WTC11 (cell line): Measurements from ENCODE around the gene DNAJB8. TPM values are rescaled to one million over a fixed set of nuclear protein-coding genes. Genes with fewer than 3 reads are reported as not detected.

Experiments used
- ATAC-seq: fragments of 200-7000 bp; cut with Tn5 transposase; 2 replicates; pipeline ENCODE4 v1.10.0; 2021; ENCODE audit warnings: mild to moderate bottlenecking, moderate library complexity
- CTCF ChIA-PET: fragments of 300-600 bp; sonication (Branson Sonifier 250); formaldehyde crosslinking; loops from one replicate; lab custom pipeline; 2021; ENCODE audit warnings: antibody characterized with exemption; lab: Charles Lee
- POLR2A ChIA-PET: fragments of 350-600 bp; sonication (Branson Sonifier 250); formaldehyde crosslinking; loops from one replicate; lab custom pipeline; 2021; ENCODE audit warnings: antibody characterized with exemption; lab: Charles Lee
- DNase-seq: peaks from one replicate; pipeline ENCODE4 v3.0.0; 2021; ENCODE audit warnings: low spot score
- H3K27ac Mint-ChIP-seq: 2 replicates; pipeline ENCODE4 v1.8.0; 2021; ENCODE audit warnings: mixed read lengths
- H3K27me3 Mint-ChIP-seq: 2 replicates; pipeline ENCODE4 v1.8.0; 2021; ENCODE audit warnings: low read depth, mild to moderate bottlenecking, moderate library complexity, mixed read lengths
- H3K36me3 Mint-ChIP-seq: 2 replicates; pipeline ENCODE4 v1.8.0; 2021; ENCODE audit warnings: mixed read lengths
- H3K4me1 Mint-ChIP-seq: 2 replicates; pipeline ENCODE4 v1.8.0; 2022; ENCODE audit warnings: mixed read lengths
- H3K4me3 Mint-ChIP-seq: 2 replicates; pipeline ENCODE4 v1.8.0; 2021; ENCODE audit warnings: mild to moderate bottlenecking, moderate library complexity, mixed read lengths
- H3K9me3 Mint-ChIP-seq: 2 replicates; pipeline ENCODE4 v1.8.0; 2021; ENCODE audit warnings: mixed read lengths
- CBFB ChIP-seq: sonication (generic); formaldehyde crosslinking; IDR thresholded peaks from 2 replicates; pipeline ENCODE4 v1.8.1; 2022; ENCODE audit warnings: mild to moderate bottlenecking, low read depth, missing genetic modification reagents
- CREB1 ChIP-seq: sonication (generic); formaldehyde crosslinking; IDR thresholded peaks from 2 replicates; pipeline ENCODE4 v1.8.0; 2023; ENCODE audit warnings: mild to moderate bottlenecking, missing genetic modification reagents
- CREM ChIP-seq: sonication (generic); formaldehyde crosslinking; IDR thresholded peaks from 2 replicates; pipeline ENCODE4 v1.8.1; 2022; ENCODE audit warnings: mild to moderate bottlenecking, missing genetic modification reagents, moderate library complexity
- SP1 ChIP-seq: sonication (generic); formaldehyde crosslinking; conservative IDR thresholded peaks from 2 replicates; pipeline ENCODE4 v1.8.1; 2022; ENCODE audit warnings: missing genetic modification reagents
- total RNA-seq: library from RNA; stranded (reverse); gene quantifications from 3 replicates; pipeline ENCODE4 v1.2.3, GENCODE V29; 2021
- TF ChIP-seq, protein P1 (sequence below): sonication (generic); formaldehyde crosslinking; IDR thresholded peaks from 2 replicates; pipeline ENCODE4 v1.8.1; 2022; ENCODE audit warnings: mild to moderate bottlenecking, moderate library complexity, missing genetic modification reagents
- TF ChIP-seq, protein P2 (sequence below): sonication (generic); formaldehyde crosslinking; IDR thresholded peaks from 2 replicates; pipeline ENCODE4 v1.8.1; 2023; ENCODE audit warnings: mild to moderate bottlenecking, missing genetic modification reagents, borderline replicate concordance
- TF ChIP-seq, protein P3 (sequence below): fragments of 250-450 bp; sonication (Bioruptor Pico); IDR thresholded peaks from 2 replicates; pipeline ENCODE4 v1.9.0; 2021; ENCODE audit warnings: mild to moderate bottlenecking
- TF ChIP-seq, protein P4 (sequence below): sonication (generic); formaldehyde crosslinking; IDR thresholded peaks from 2 replicates; pipeline ENCODE4 v1.8.1; 2022; ENCODE audit warnings: low read depth, mild to moderate bottlenecking, moderate library complexity, missing genetic modification reagents, borderline replicate concordance
- TF ChIP-seq, protein P5 (sequence below): sonication (generic); formaldehyde crosslinking; IDR thresholded peaks from 2 replicates; pipeline ENCODE4 v1.8.0; 2022; ENCODE audit warnings: missing genetic modification reagents
- TF ChIP-seq, protein P6 (sequence below): sonication (generic); formaldehyde crosslinking; IDR thresholded peaks from 2 replicates; pipeline ENCODE4 v1.8.0; 2023; ENCODE audit warnings: missing genetic modification reagents
- TF ChIP-seq, protein P7 (sequence below): fragments of 250-450 bp; sonication (Bioruptor Pico); IDR thresholded peaks from 2 replicates; pipeline ENCODE4 v2.1.2; 2022; ENCODE audit warnings: mild to moderate bottlenecking, moderate library complexity
- TF ChIP-seq, protein P8 (sequence below): fragments of 250-450 bp; sonication (Bioruptor Pico); IDR thresholded peaks from 2 replicates; pipeline ENCODE4 v1.9.0; 2021; ENCODE audit warnings: mild to moderate bottlenecking, borderline replicate concordance

DNAJB8 gene
- total RNA-seq, 1 experiment from 2014 or later, result not detected

DNA sequence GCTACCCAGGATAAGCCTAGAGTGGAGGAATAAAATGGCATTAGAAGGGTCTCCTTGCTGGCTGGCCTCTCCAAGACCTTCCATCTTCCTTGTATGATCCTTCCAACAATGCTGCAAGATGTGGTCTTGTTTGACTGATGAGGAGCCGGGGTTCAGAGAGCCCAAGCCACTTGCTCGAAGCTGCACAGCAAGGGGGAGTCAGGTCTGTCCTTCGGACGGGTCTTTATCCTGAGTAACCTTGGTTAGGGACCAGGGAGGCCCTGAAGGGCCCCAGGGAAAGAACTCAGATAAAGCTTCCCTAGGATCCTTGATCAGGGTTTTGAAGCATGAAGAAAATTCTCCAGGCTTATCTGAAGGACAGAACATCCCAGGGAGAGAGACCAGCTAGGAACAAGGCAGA lies 7.0 kb upstream of the DNAJB8 start:
- H3K4me3 Mint-ChIP-seq, result no peak overlapping the region
- POLR2A ChIA-PET, result no interaction called here
- TF ChIP-seq, protein P1, sequence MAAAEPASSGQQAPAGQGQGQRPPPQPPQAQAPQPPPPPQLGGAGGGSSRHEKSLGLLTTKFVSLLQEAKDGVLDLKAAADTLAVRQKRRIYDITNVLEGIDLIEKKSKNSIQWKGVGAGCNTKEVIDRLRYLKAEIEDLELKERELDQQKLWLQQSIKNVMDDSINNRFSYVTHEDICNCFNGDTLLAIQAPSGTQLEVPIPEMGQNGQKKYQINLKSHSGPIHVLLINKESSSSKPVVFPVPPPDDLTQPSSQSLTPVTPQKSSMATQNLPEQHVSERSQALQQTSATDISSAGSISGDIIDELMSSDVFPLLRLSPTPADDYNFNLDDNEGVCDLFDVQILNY (CRISPR knock-in tag), result no peak
- TF ChIP-seq CBFB (CRISPR knock-in tag), result no peak
- TF ChIP-seq, protein P2, sequence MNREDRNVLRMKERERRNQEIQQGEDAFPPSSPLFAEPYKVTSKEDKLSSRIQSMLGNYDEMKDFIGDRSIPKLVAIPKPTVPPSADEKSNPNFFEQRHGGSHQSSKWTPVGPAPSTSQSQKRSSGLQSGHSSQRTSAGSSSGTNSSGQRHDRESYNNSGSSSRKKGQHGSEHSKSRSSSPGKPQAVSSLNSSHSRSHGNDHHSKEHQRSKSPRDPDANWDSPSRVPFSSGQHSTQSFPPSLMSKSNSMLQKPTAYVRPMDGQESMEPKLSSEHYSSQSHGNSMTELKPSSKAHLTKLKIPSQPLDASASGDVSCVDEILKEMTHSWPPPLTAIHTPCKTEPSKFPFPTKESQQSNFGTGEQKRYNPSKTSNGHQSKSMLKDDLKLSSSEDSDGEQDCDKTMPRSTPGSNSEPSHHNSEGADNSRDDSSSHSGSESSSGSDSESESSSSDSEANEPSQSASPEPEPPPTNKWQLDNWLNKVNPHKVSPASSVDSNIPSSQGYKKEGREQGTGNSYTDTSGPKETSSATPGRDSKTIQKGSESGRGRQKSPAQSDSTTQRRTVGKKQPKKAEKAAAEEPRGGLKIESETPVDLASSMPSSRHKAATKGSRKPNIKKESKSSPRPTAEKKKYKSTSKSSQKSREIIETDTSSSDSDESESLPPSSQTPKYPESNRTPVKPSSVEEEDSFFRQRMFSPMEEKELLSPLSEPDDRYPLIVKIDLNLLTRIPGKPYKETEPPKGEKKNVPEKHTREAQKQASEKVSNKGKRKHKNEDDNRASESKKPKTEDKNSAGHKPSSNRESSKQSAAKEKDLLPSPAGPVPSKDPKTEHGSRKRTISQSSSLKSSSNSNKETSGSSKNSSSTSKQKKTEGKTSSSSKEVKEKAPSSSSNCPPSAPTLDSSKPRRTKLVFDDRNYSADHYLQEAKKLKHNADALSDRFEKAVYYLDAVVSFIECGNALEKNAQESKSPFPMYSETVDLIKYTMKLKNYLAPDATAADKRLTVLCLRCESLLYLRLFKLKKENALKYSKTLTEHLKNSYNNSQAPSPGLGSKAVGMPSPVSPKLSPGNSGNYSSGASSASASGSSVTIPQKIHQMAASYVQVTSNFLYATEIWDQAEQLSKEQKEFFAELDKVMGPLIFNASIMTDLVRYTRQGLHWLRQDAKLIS, result no peak
- TF ChIP-seq, protein P3, sequence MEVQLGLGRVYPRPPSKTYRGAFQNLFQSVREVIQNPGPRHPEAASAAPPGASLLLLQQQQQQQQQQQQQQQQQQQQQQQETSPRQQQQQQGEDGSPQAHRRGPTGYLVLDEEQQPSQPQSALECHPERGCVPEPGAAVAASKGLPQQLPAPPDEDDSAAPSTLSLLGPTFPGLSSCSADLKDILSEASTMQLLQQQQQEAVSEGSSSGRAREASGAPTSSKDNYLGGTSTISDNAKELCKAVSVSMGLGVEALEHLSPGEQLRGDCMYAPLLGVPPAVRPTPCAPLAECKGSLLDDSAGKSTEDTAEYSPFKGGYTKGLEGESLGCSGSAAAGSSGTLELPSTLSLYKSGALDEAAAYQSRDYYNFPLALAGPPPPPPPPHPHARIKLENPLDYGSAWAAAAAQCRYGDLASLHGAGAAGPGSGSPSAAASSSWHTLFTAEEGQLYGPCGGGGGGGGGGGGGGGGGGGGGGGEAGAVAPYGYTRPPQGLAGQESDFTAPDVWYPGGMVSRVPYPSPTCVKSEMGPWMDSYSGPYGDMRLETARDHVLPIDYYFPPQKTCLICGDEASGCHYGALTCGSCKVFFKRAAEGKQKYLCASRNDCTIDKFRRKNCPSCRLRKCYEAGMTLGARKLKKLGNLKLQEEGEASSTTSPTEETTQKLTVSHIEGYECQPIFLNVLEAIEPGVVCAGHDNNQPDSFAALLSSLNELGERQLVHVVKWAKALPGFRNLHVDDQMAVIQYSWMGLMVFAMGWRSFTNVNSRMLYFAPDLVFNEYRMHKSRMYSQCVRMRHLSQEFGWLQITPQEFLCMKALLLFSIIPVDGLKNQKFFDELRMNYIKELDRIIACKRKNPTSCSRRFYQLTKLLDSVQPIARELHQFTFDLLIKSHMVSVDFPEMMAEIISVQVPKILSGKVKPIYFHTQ (CRISPR knock-in tag), result no peak
- TF ChIP-seq, protein P4, sequence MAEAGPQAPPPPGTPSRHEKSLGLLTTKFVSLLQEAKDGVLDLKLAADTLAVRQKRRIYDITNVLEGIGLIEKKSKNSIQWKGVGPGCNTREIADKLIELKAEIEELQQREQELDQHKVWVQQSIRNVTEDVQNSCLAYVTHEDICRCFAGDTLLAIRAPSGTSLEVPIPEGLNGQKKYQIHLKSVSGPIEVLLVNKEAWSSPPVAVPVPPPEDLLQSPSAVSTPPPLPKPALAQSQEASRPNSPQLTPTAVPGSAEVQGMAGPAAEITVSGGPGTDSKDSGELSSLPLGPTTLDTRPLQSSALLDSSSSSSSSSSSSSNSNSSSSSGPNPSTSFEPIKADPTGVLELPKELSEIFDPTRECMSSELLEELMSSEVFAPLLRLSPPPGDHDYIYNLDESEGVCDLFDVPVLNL (CRISPR knock-in tag), result no peak
- no peak for TF ChIP-seq SP1 (CRISPR knock-in tag)
- TF ChIP-seq, protein P5, sequence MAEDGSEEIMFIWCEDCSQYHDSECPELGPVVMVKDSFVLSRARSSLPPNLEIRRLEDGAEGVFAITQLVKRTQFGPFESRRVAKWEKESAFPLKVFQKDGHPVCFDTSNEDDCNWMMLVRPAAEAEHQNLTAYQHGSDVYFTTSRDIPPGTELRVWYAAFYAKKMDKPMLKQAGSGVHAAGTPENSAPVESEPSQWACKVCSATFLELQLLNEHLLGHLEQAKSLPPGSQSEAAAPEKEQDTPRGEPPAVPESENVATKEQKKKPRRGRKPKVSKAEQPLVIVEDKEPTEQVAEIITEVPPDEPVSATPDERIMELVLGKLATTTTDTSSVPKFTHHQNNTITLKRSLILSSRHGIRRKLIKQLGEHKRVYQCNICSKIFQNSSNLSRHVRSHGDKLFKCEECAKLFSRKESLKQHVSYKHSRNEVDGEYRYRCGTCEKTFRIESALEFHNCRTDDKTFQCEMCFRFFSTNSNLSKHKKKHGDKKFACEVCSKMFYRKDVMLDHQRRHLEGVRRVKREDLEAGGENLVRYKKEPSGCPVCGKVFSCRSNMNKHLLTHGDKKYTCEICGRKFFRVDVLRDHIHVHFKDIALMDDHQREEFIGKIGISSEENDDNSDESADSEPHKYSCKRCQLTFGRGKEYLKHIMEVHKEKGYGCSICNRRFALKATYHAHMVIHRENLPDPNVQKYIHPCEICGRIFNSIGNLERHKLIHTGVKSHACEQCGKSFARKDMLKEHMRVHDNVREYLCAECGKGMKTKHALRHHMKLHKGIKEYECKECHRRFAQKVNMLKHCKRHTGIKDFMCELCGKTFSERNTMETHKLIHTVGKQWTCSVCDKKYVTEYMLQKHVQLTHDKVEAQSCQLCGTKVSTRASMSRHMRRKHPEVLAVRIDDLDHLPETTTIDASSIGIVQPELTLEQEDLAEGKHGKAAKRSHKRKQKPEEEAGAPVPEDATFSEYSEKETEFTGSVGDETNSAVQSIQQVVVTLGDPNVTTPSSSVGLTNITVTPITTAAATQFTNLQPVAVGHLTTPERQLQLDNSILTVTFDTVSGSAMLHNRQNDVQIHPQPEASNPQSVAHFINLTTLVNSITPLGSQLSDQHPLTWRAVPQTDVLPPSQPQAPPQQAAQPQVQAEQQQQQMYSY (CRISPR knock-in tag), result no peak
- no peak for TF ChIP-seq CREB1 (CRISPR knock-in tag)
- TF ChIP-seq, protein P6, sequence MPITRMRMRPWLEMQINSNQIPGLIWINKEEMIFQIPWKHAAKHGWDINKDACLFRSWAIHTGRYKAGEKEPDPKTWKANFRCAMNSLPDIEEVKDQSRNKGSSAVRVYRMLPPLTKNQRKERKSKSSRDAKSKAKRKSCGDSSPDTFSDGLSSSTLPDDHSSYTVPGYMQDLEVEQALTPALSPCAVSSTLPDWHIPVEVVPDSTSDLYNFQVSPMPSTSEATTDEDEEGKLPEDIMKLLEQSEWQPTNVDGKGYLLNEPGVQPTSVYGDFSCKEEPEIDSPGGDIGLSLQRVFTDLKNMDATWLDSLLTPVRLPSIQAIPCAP (CRISPR knock-in tag), result no peak
- no peak for TF ChIP-seq CREM
- TF ChIP-seq, protein P7, sequence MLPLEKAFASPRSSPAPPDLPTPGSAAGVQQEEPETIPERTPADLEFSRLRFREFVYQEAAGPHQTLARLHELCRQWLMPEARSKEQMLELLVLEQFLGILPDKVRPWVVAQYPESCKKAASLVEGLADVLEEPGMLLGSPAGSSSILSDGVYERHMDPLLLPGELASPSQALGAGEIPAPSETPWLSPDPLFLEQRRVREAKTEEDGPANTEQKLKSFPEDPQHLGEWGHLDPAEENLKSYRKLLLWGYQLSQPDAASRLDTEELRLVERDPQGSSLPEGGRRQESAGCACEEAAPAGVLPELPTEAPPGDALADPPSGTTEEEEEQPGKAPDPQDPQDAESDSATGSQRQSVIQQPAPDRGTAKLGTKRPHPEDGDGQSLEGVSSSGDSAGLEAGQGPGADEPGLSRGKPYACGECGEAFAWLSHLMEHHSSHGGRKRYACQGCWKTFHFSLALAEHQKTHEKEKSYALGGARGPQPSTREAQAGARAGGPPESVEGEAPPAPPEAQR (CRISPR knock-in tag), result no peak
- TF ChIP-seq, protein P8, sequence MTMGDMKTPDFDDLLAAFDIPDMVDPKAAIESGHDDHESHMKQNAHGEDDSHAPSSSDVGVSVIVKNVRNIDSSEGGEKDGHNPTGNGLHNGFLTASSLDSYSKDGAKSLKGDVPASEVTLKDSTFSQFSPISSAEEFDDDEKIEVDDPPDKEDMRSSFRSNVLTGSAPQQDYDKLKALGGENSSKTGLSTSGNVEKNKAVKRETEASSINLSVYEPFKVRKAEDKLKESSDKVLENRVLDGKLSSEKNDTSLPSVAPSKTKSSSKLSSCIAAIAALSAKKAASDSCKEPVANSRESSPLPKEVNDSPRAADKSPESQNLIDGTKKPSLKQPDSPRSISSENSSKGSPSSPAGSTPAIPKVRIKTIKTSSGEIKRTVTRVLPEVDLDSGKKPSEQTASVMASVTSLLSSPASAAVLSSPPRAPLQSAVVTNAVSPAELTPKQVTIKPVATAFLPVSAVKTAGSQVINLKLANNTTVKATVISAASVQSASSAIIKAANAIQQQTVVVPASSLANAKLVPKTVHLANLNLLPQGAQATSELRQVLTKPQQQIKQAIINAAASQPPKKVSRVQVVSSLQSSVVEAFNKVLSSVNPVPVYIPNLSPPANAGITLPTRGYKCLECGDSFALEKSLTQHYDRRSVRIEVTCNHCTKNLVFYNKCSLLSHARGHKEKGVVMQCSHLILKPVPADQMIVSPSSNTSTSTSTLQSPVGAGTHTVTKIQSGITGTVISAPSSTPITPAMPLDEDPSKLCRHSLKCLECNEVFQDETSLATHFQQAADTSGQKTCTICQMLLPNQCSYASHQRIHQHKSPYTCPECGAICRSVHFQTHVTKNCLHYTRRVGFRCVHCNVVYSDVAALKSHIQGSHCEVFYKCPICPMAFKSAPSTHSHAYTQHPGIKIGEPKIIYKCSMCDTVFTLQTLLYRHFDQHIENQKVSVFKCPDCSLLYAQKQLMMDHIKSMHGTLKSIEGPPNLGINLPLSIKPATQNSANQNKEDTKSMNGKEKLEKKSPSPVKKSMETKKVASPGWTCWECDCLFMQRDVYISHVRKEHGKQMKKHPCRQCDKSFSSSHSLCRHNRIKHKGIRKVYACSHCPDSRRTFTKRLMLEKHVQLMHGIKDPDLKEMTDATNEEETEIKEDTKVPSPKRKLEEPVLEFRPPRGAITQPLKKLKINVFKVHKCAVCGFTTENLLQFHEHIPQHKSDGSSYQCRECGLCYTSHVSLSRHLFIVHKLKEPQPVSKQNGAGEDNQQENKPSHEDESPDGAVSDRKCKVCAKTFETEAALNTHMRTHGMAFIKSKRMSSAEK (CRISPR knock-in tag), result no peak
- peaks cover 22% of the 10 kb centered on the region for H3K4me1 Mint-ChIP-seq
- CTCF ChIA-PET, result interaction anchor here (0.9 to 1.6 kb wide), 3 partner anchors 9 to 15 kb away, joined by 3 to 5 read pairs (median 4); no protein-coding TSS in a partner anchor
- peaks cover 83% of the 10 kb centered on the region for H3K27me3 Mint-ChIP-seq
- H3K9me3 Mint-ChIP-seq, result no peaks in the 10 kb centered on the region
- ATAC-seq (no peak), DNase-seq (no peak)
- H3K36me3 Mint-ChIP-seq, result no peaks in the 10 kb centered on the region
- H3K27ac Mint-ChIP-seq, result no peak overlapping the region
